Transverse colon (tissue), 4 donors: ENCODE results near the gene LCAT. TPM values are rescaled to one million over a fixed set of nuclear protein-coding genes. Genes with fewer than 3 reads are reported as not detected.

Experiments used
- DNase-seq: peaks from one replicate; pipeline ENCODE4 v3.0.0-alpha.2; 2019
- H3K27ac ChIP-seq, 4 donors: fragments of 200-600 bp; sonication (generic); 2 replicates each; pipeline ENCODE4 v1.5.1; 2016 to 2018; ENCODE audit warnings: inconsistent platforms in 4 of 4
- H3K27me3 ChIP-seq: fragments of 200-600 bp; sonication (generic); 2 replicates; pipeline ENCODE4 v1.5.1; 2017; ENCODE audit warnings: inconsistent platforms
- H3K36me3 ChIP-seq, 4 donors: fragments of 200-600 bp; sonication (generic); 2 replicates each; pipeline ENCODE4 v1.5.1; 2017 to 2019; ENCODE audit warnings: inconsistent platforms in 4 of 4
- H3K4me1 ChIP-seq, 4 donors: fragments of 200-600 bp; sonication (generic); 2 replicates each; pipeline ENCODE4 v1.5.1; 2017 to 2020; ENCODE audit warnings: inconsistent platforms in 4 of 4
- H3K4me3 ChIP-seq, 4 donors: fragments of 200-600 bp; sonication (generic); 1 replicate in 1 of 4; 2 replicates in 3 of 4; pipeline versions ENCODE4 v1.5.1 to v1.6.1; 2017 to 2019; ENCODE audit warnings: inconsistent platforms in 4 of 4
- H3K9me3 ChIP-seq, 2 donors: fragments of 200-600 bp; sonication (generic); 2 replicates each; pipeline ENCODE4 v1.5.1; 2017 to 2019; ENCODE audit warnings: inconsistent platforms in 2 of 2
- EP300 ChIP-seq: sonication (generic); formaldehyde crosslinking; IDR thresholded peaks from one replicate; pipeline ENCODE4 v1.6.1; 2017; ENCODE audit warnings: antibody characterized with exemption, low read depth
- POLR2A ChIP-seq: fragments of 450-650 bp; IDR thresholded peaks from one replicate; pipeline ENCODE4 v1.6.1; 2016; ENCODE audit warnings: antibody characterized with exemption, mild to moderate bottlenecking, moderate library complexity
- POLR2AphosphoS5 ChIP-seq, 3 donors: sonication (generic); formaldehyde crosslinking; IDR thresholded peaks; one replicate each; pipeline ENCODE4 v1.6.1; 2016; ENCODE audit warnings: antibody characterized with exemption in 3 of 3
- WGBS, 2 donors: methylation state at CpG; one replicate each; pipeline ENCODE4 v1.1.5; 2018; ENCODE audit warnings: low coverage in 1 of 2; 5-methylcytosine and 5-hydroxymethylcytosine counted together
- in situ Hi-C, 4 donors: fragments of 200-750 bp; cut with MboI; loops; one replicate each; pipeline versions ENCODE4 v1.15.0 to v1.15.1; 2017; ENCODE audit warnings: low sequenced_read_pairs in 3 of 4, low pct_ligation_motif_present in 1 of 4, low pct_unique_long_range_greater_than_20kb in 1 of 4
- intact Hi-C: fragments of 100-400 bp; cut with DNase I; formaldehyde crosslinking; loops from one replicate; pipeline ENCODE4 v1.15.1; 2023; ENCODE audit warnings: low total_unique reads
- total RNA-seq, 4 donors: library from RNA; depleted of rRNA; stranded (reverse); fragments of >200 nt; gene quantifications; one replicate each; pipeline ENCODE4 v1.1.0, GENCODE V29; 2016
- TF ChIP-seq, protein P1 (sequence below), 5 experiments: fragments of 200-600 bp in 3 of 5; fragments of 450-650 bp in 2 of 5; sonication (generic) in 3 of 5; IDR thresholded peaks; 1 replicate in 2 of 5; 2 replicates in 3 of 5; pipeline ENCODE4 v1.5.1; 2016 to 2017; ENCODE audit warnings: antibody characterized with exemption in 5 of 5, inconsistent platforms in 3 of 5, mild to moderate bottlenecking in 2 of 5, moderate library complexity in 1 of 5

LCAT gene
- total RNA-seq, 4 donors from 2014 or later, result 2.2 to 30.7 (median 4.2) TPM

GRCh38 chr16:67942510-67943255 lies 1.2 kb downstream of the LCAT start:
- no peak for DNase-seq
- Histone ChIP-seq H3K4me1 (peaks cover 20 to 22% (median 20%) of the 10 kb centered on the region in 4 donors), H3K27me3 (no peaks in the 10 kb centered on the region), H3K27ac (peak overlapping the region in 2 of 4 donors; percentile 73 to 89), H3K9me3 (no peaks in the 10 kb centered on the region), H3K36me3 (no peaks in the 10 kb centered on the region), H3K4me3 (no peak overlapping the region)
- WGBS, 2 donors, result 84% methylated on average over 27 of the region's 27 CpGs; no CpG with 5 or more reads in 1 of the 2 donors
- TF ChIP-seq, protein P1, sequence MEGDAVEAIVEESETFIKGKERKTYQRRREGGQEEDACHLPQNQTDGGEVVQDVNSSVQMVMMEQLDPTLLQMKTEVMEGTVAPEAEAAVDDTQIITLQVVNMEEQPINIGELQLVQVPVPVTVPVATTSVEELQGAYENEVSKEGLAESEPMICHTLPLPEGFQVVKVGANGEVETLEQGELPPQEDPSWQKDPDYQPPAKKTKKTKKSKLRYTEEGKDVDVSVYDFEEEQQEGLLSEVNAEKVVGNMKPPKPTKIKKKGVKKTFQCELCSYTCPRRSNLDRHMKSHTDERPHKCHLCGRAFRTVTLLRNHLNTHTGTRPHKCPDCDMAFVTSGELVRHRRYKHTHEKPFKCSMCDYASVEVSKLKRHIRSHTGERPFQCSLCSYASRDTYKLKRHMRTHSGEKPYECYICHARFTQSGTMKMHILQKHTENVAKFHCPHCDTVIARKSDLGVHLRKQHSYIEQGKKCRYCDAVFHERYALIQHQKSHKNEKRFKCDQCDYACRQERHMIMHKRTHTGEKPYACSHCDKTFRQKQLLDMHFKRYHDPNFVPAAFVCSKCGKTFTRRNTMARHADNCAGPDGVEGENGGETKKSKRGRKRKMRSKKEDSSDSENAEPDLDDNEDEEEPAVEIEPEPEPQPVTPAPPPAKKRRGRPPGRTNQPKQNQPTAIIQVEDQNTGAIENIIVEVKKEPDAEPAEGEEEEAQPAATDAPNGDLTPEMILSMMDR (IDR thresholded peaks at IDR 0.05), result no peak
- TF ChIP-seq EP300, result no peak
- no peak for TF ChIP-seq POLR2A
- intact Hi-C loops, result loop anchor here (1.0 kb wide), 1 partner anchor 46 kb away; no protein-coding TSS in a partner anchor
- in situ Hi-C loops, result no loop called here

DNA sequence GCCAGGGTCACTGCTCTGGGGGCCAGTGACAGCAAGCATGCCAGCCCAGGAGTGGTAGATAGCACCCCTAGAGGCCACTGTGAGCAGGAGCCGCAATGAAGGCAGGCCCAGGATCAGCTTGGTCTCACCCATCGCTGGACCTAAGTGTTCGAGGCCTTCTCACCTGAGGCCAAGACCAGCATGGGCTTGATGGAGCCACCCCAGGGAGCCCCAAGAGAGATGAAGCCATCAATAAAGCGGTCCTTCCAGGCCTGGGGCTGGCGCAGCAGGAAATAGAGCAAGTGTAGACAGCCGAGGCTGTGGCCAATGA lies 1.8 kb downstream of the LCAT start:
- H3K4me1 ChIP-seq, result peaks cover 23 to 27% (median 25%) of the 10 kb centered on the region in 4 donors
- H3K4me3 ChIP-seq, result no peak overlapping the region
- TF ChIP-seq EP300 (no peak), POLR2AphosphoS5 (IDR thresholded peaks at IDR 0.05) (no peak), POLR2A (no peak)
- TF ChIP-seq, protein P1 (IDR thresholded peaks at IDR 0.05), result peak; percentile 55 to 67 (median 62)
- intact Hi-C loops, result no loop called here
- in situ Hi-C loops, result no loop called here
- peak overlapping the region in 1 of 4 donors; percentile 89 for H3K27ac ChIP-seq
- no peaks in the 10 kb centered on the region for H3K9me3 ChIP-seq
- no peaks in the 10 kb centered on the region for H3K27me3 ChIP-seq
- DNase-seq, result no peak
- 77% methylated on average over 6 of the region's 6 CpGs; no CpG with 5 or more reads in 1 of the 2 donors for WGBS, 2 donors
- H3K36me3 ChIP-seq, result no peaks in the 10 kb centered on the region

- WGBS, 2 donors, result 62 to 88% methylated on average over 5 to 9 of the region's 9 CpGs
- H3K27ac ChIP-seq, result no peak overlapping the region
- in situ Hi-C loops, result no loop called here
- no peak overlapping the region for H3K4me3 ChIP-seq
- DNase-seq, result no peak
- intact Hi-C loops, result no loop called here
- H3K27me3 ChIP-seq, result no peaks in the 10 kb centered on the region
- H3K9me3 ChIP-seq, result no peaks in the 10 kb centered on the region
- TF ChIP-seq POLR2AphosphoS5 (IDR thresholded peaks at IDR 0.05), result no peak
- TF ChIP-seq EP300, result no peak
- TF ChIP-seq, protein P1 (IDR thresholded peaks at IDR 0.05), result no peak
- no peak for TF ChIP-seq POLR2A
- peaks cover 27 to 31% (median 29%) of the 10 kb centered on the region in 4 donors for H3K4me1 ChIP-seq
- no peaks in the 10 kb centered on the region for H3K36me3 ChIP-seq
Measured at GRCh38 chr16:67941469-67942199, 2.3 kb downstream of the LCAT start.

- no peak overlapping the region for H3K4me3 ChIP-seq
- no peak for DNase-seq
- H3K27ac ChIP-seq, result no peak overlapping the region
- H3K36me3 ChIP-seq, result no peaks in the 10 kb centered on the region
- intact Hi-C loops (no loop called here), in situ Hi-C loops (no loop called here)
- no peak for TF ChIP-seq POLR2AphosphoS5 (IDR thresholded peaks at IDR 0.05)
- TF ChIP-seq, protein P1 (IDR thresholded peaks at IDR 0.05), result no peak
- TF ChIP-seq EP300, result no peak
- TF ChIP-seq POLR2A, result no peak
- peaks cover 27 to 31% (median 29%) of the 10 kb centered on the region in 4 donors for H3K4me1 ChIP-seq
- no peaks in the 10 kb centered on the region for H3K9me3 ChIP-seq
- H3K27me3 ChIP-seq, result no peaks in the 10 kb centered on the region
- WGBS, 2 donors, result 86 to 94% methylated on average over 2 to 5 of the region's 5 CpGs
Measured at GRCh38 chr16:67940446-67941089, 3.4 kb downstream of the LCAT start.
